BLaER1 treated with 17β-estradiol and CSF1 and Interleukin-3, amounts not matched to agents 10 nM and 100 nM (cell line): ENCODE measurements around the gene CNTN2.
A peak's percentile ranks its signal among the peaks of the same experiment; 100 is the strongest.

ENCODE experiments used
- H3K27ac ChIP-seq, 11 experiments: shearing (Covaris generic); formaldehyde crosslinking; 2 replicates each; pipeline ENCODE4 v1.8.1; 2022
- H3K27me3 ChIP-seq, 11 experiments: shearing (Covaris generic); formaldehyde crosslinking; 2 replicates each; pipeline ENCODE4 v1.8.1; 2022
- H3K36me3 ChIP-seq, 11 experiments: shearing (Covaris generic); formaldehyde crosslinking; 2 replicates each; pipeline ENCODE4 v1.8.1; 2022
- H3K4me1 ChIP-seq, 10 experiments: shearing (Covaris generic); formaldehyde crosslinking; 2 replicates each; pipeline ENCODE4 v1.8.1; 2022
- H3K4me2 ChIP-seq, 11 experiments: shearing (Covaris generic); formaldehyde crosslinking; 2 replicates each; pipeline ENCODE4 v1.8.1; 2022
- H3K4me3 ChIP-seq, 10 experiments: shearing (Covaris generic); formaldehyde crosslinking; 2 replicates each; pipeline ENCODE4 v1.8.1; 2022
- H3K9ac ChIP-seq, 11 experiments: shearing (Covaris generic); formaldehyde crosslinking; 2 replicates each; pipeline ENCODE4 v1.8.1; 2022
- H3K9me3 ChIP-seq, 11 experiments: shearing (Covaris generic); formaldehyde crosslinking; replicated peaks in 1 of 11; 2 replicates each; pipeline ENCODE4 v1.8.1; 2022
- H4K20me1 ChIP-seq, 11 experiments: shearing (Covaris generic); formaldehyde crosslinking; 2 replicates each; pipeline ENCODE4 v1.8.1; 2022
- Cebpa-rat ChIP-seq, 11 experiments: shearing (Covaris generic); IDR thresholded peaks; 2 replicates each; pipeline ENCODE4 v1.8.1; 2022

Gene CNTN2

GRCh38 chr1:205069371-205070125 is 26.5 kb downstream of the CNTN2 start:
- Histone ChIP-seq H3K4me2 (no peak overlapping the region), H3K36me3 (no peaks in the 10 kb centered on the region), H3K27ac (no peak overlapping the region), H3K9ac (no peak overlapping the region), H4K20me1 (peaks cover 0 to 6% (median 0%) of the 10 kb centered on the region in 11 experiments; a peak in 2 of 22 replicates), H3K4me1 (no peaks in the 10 kb centered on the region), H3K27me3 (no peaks in the 10 kb centered on the region), H3K4me3 (no peak overlapping the region), H3K9me3 (no peaks in the 10 kb centered on the region)
- no peak for TF ChIP-seq Cebpa-rat (IDR thresholded peaks at IDR 0.05)

DNA sequence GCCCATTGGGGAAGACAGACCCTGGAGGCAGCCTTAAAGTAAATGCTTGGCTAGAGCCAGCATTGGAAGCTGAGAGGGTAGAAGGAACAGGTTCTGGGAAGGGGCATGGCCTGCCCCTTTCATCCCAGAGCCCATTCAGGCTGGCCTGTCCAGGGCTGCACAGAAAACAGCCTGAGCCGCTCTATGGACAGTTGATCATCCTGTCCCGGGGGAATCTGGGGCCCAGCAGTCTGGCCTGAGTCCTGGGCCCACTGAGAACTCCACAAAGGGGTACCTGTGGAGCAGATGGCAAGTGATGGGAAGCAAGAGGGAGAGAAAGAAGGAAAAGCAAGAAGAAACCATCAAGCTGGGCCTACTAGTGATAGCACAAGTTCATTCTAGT is 28.0 kb downstream of the CNTN2 start:
- Histone ChIP-seq H3K4me1 (peaks cover 0 to 2% (median 0%) of the 10 kb centered on the region in 10 experiments; a peak in 3 of 20 replicates), H3K9ac (no peak overlapping the region), H3K4me3 (no peak overlapping the region), H3K4me2 (no peak overlapping the region), H3K36me3 (no peaks in the 10 kb centered on the region), H3K27me3 (no peaks in the 10 kb centered on the region), H4K20me1 (peaks cover 0 to 6% (median 0%) of the 10 kb centered on the region in 11 experiments; a peak in 2 of 22 replicates), H3K27ac (no peak overlapping the region), H3K9me3 (no peaks in the 10 kb centered on the region)
- no peak for TF ChIP-seq Cebpa-rat (IDR thresholded peaks at IDR 0.05)

DNA sequence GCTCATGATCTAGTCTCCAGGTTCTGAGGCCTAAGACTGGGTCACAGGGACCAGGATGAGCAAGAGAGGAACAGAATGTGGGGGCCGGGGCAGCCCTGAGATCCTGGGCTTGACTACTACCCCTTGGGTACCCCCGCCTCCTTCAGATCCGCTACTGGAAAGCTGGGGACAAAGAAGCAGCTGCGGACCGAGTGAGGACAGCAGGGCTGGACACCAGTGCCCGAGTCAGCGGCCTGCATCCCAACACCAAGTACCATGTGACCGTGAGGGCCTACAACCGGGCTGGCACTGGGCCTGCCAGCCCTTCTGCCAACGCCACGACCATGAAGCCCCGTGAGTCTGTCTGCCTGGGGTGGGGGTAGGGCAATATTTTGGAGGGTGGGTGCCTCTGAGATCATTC is 28.8 kb downstream of the CNTN2 start:
- no peaks in the 10 kb centered on the region for H3K36me3 ChIP-seq
- no peak overlapping the region for H3K9ac ChIP-seq
- H3K4me1 ChIP-seq = peaks cover 0 to 10% (median 7%) of the 10 kb centered on the region in 10 experiments; a peak in 9 of 20 replicates
- no peak overlapping the region for H3K27ac ChIP-seq
- no peak overlapping the region for H3K4me2 ChIP-seq
- no peaks in the 10 kb centered on the region for H3K9me3 ChIP-seq
- no peak overlapping the region for H3K4me3 ChIP-seq
- H4K20me1 ChIP-seq = peaks cover 0 to 11% (median 0%) of the 10 kb centered on the region in 11 experiments; a peak in 2 of 22 replicates
- H3K27me3 ChIP-seq = no peaks in the 10 kb centered on the region
- TF ChIP-seq Cebpa-rat (IDR thresholded peaks at IDR 0.05) = no peak

- H3K27me3 ChIP-seq = no peaks in the 10 kb centered on the region
- no peaks in the 10 kb centered on the region for H3K36me3 ChIP-seq
- no peak overlapping the region for H3K4me2 ChIP-seq
These were observed 29.3 kb downstream of the CNTN2 start for GRCh38 chr1:205072286-205072685.

GRCh38 chr1:205072881-205073280 is 29.9 kb downstream of the CNTN2 start:
- no peak overlapping the region for H3K4me2 ChIP-seq
- TF ChIP-seq Cebpa-rat (IDR thresholded peaks at IDR 0.05) = no peak
- H3K27ac ChIP-seq = no peak overlapping the region

More at GRCh38 chr1:205072286-205072685, 29.3 kb downstream of the CNTN2 start:
- Histone ChIP-seq H3K4me3 (no peak overlapping the region), H3K27ac (no peak overlapping the region), H3K4me1 (peaks cover 0 to 10% (median 7%) of the 10 kb centered on the region in 10 experiments; a peak in 9 of 20 replicates), H4K20me1 (peaks cover 0 to 14% (median 0%) of the 10 kb centered on the region in 11 experiments; a peak in 2 of 22 replicates), H3K9ac (no peak overlapping the region), H3K9me3 (no peaks in the 10 kb centered on the region)
- no peak for TF ChIP-seq Cebpa-rat (IDR thresholded peaks at IDR 0.05)

DNA sequence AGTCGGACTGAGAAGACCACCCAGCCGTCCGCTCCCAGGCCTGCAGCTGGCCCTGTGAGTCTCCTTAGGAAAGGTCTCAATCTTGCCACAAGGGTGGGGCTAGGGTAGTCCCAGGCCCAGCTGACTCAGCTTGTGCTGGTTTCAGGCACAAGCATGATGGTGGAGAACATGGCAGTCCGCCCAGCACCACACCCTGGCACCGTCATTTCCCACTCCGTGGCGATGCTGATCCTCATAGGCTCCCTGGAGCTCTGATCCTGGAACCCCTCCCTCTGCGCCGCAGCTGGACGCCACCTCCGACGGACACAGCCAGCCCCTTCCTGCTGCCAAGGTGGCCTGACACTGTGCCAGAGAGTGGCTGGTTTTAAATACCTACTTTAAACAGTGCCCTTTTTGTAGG is 30.5 kb downstream of the CNTN2 start:
- H3K4me3 ChIP-seq = no peak overlapping the region
- H3K9me3 ChIP-seq = no peaks in the 10 kb centered on the region
- peaks cover 0 to 14% (median 0%) of the 10 kb centered on the region in 11 experiments; a peak in 2 of 22 replicates for H4K20me1 ChIP-seq
- no peak overlapping the region for H3K9ac ChIP-seq
- peaks cover 0 to 10% (median 7%) of the 10 kb centered on the region in 10 experiments; a peak in 9 of 20 replicates for H3K4me1 ChIP-seq
- H3K27ac ChIP-seq = no peak overlapping the region
- no peaks in the 10 kb centered on the region for H3K27me3 ChIP-seq
- H3K36me3 ChIP-seq = no peaks in the 10 kb centered on the region
- no peak for TF ChIP-seq Cebpa-rat (IDR thresholded peaks at IDR 0.05)
- H3K4me2 ChIP-seq = no peak overlapping the region

More at GRCh38 chr1:205072881-205073280, 29.9 kb downstream of the CNTN2 start:
- Histone ChIP-seq H4K20me1 (peaks cover 0 to 14% (median 0%) of the 10 kb centered on the region in 11 experiments; a peak in 2 of 22 replicates), H3K4me1 (peaks cover 0 to 10% (median 7%) of the 10 kb centered on the region in 10 experiments; a peak in 9 of 20 replicates), H3K9ac (no peak overlapping the region), H3K27me3 (no peaks in the 10 kb centered on the region), H3K36me3 (no peaks in the 10 kb centered on the region), H3K9me3 (no peaks in the 10 kb centered on the region), H3K4me3 (no peak overlapping the region)

DNA sequence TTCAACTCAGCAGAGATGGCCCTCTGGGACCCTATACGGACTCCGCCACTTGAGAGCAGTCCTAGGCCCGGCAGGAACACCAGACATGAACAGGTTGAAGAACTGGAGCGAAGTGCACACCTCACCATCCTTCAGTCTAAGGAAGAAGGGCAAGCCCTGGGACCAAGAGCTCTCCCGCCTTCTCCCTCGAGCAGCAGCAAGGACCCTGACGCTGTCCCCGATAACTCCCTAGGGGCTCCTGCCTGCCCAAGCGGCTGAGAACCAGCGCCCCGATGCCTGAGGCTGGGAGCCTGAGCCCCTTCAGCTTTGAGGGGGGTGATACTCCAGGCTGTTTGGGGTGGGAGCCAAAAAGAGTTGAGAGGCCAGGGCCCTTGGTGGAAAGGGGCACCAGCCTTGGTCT is 31.1 kb downstream of the CNTN2 start:
- no peak overlapping the region for H3K27ac ChIP-seq
- H3K27me3 ChIP-seq = no peaks in the 10 kb centered on the region
- no peak overlapping the region for H3K4me2 ChIP-seq
- no peak overlapping the region for H3K9ac ChIP-seq
- H3K4me1 ChIP-seq = peaks cover 0 to 10% (median 7%) of the 10 kb centered on the region in 10 experiments; a peak in 9 of 20 replicates
- no peaks in the 10 kb centered on the region for H3K36me3 ChIP-seq
- H4K20me1 ChIP-seq = peaks cover 0 to 14% (median 0%) of the 10 kb centered on the region in 11 experiments; a peak in 2 of 22 replicates
- no peak for TF ChIP-seq Cebpa-rat (IDR thresholded peaks at IDR 0.05)
- H3K9me3 ChIP-seq = no peaks in the 10 kb centered on the region
- H3K4me3 ChIP-seq = no peak overlapping the region

GRCh38 chr1:205074513-205074912 is 31.5 kb downstream of the CNTN2 start:
- Histone ChIP-seq H3K4me3 (no peak overlapping the region), H3K4me2 (no peak overlapping the region), H3K27ac (no peak overlapping the region), H3K27me3 (no peaks in the 10 kb centered on the region), H3K4me1 (peaks cover 0 to 10% (median 7%) of the 10 kb centered on the region in 10 experiments; a peak in 9 of 20 replicates), H3K9me3 (no peaks in the 10 kb centered on the region), H4K20me1 (peaks cover 0 to 14% (median 0%) of the 10 kb centered on the region in 11 experiments; a peak in 2 of 22 replicates), H3K9ac (no peak overlapping the region), H3K36me3 (no peaks in the 10 kb centered on the region)
- TF ChIP-seq Cebpa-rat (IDR thresholded peaks at IDR 0.05) = no peak

DNA sequence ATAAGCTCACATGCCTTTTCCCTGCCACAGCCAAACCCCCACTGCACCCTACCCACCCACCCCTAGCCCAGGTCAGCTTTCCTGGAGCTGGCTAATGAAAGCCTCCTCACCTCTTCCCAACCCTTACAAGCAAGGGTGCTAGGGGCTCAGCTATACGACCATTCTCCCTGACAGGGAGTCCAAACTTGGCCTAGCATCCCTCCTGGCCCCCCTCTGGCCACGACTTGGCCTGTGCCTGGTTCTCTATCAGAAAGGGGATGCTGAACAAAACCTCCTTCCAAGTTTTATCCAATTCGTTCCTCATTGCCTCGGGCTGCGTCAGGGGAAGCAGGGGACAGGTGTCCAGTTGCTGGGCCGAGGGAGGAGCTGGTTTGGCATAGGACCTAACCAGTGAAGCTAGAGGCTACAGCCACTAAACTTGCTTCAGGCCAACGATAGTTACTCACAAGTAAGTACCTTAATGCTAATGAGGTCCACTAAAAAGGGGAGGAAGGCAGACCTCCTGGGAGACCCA is 32.7 kb downstream of the CNTN2 start:
- no peaks in the 10 kb centered on the region for H3K36me3 ChIP-seq
- no peak overlapping the region for H3K4me3 ChIP-seq
- no peak for TF ChIP-seq Cebpa-rat (IDR thresholded peaks at IDR 0.05)
- H3K27ac ChIP-seq = no peak overlapping the region
- H3K4me2 ChIP-seq = peak overlapping the region in 1 of 11 experiments; percentile 34; a peak in 1 of 22 replicates
- H3K4me1 ChIP-seq = peaks cover 0 to 10% (median 7%) of the 10 kb centered on the region in 10 experiments; a peak in 9 of 20 replicates
- H3K27me3 ChIP-seq = no peaks in the 10 kb centered on the region
- peaks cover 0 to 14% (median 0%) of the 10 kb centered on the region in 11 experiments; a peak in 2 of 22 replicates for H4K20me1 ChIP-seq
- H3K9ac ChIP-seq = no peak overlapping the region
- no peaks in the 10 kb centered on the region for H3K9me3 ChIP-seq
